Nephron progenitor cell (in vitro differentiated cells): ENCODE results near the gene RPIA.

Experiments used
- DNase-seq: peaks from one replicate; pipeline ENCODE4 v3.0.0; 2021
- H3K27ac Mint-ChIP-seq: 2 replicates; pipeline ENCODE4 v1.8.0; 2021; ENCODE audit warnings: mild to moderate bottlenecking, moderate library complexity, mixed read lengths
- H3K27me3 Mint-ChIP-seq: 2 replicates; pipeline ENCODE4 v1.8.0; 2021; ENCODE audit warnings: mild to moderate bottlenecking, low read depth, mixed read lengths; ENCODE audit not compliant: poor library complexity
- H3K36me3 Mint-ChIP-seq: 2 replicates; pipeline ENCODE4 v1.8.0; 2021; ENCODE audit warnings: low read depth, mixed read lengths
- H3K4me1 Mint-ChIP-seq: 2 replicates; pipeline ENCODE4 v1.8.0; 2021; ENCODE audit warnings: mixed read lengths
- H3K4me3 Mint-ChIP-seq: 2 replicates; pipeline ENCODE4 v1.8.0; 2021; ENCODE audit warnings: mild to moderate bottlenecking, moderate library complexity, mixed read lengths
- H3K9me3 Mint-ChIP-seq: 2 replicates; pipeline ENCODE4 v1.8.0; 2021; ENCODE audit warnings: mild to moderate bottlenecking, moderate library complexity, mixed read lengths
- CTCF ChIP-seq: fragments of 200-600 bp; sonication (generic); IDR thresholded peaks from 2 replicates; pipeline ENCODE4 v1.5.0; 2021; ENCODE audit warnings: antibody characterized with exemption

RPIA gene

DNA sequence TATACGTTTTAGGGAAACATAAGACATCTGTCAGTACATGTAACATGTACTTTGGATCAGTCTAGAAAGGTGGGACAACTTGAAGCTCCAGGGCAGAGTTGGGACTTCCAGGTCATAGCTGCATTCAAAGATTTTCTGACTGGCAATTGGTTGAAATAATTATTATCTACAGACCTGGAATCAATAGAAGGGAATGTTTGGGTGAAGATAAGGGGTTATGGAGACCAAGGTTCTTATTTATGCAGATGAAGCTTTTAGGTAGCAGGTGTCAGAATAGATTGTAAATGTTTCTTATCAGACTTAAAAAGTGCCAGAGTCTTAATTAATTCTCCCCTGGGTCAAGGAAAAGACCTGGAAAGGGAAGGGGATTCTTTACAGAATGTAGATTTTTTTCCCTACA is 19.8 kb downstream of the RPIA start:
- Mint-ChIP-seq H3K4me1 (no peaks in the 10 kb centered on the region), H3K9me3 (peaks cover 47% of the 10 kb centered on the region), H3K4me3 (no peak overlapping the region), H3K36me3 (peaks cover 81% of the 10 kb centered on the region), H3K27me3 (peaks cover 4% of the 10 kb centered on the region), H3K27ac (no peak overlapping the region)
- TF ChIP-seq CTCF, result no peak
- DNase-seq, result no peak

GRCh38 chr2:88711897-88712296 is 20.4 kb downstream of the RPIA start:
- no peak overlapping the region for H3K27ac Mint-ChIP-seq
- H3K4me3 Mint-ChIP-seq, result no peak overlapping the region
- no peak for TF ChIP-seq CTCF
- DNase-seq, result no peak
- H3K27me3 Mint-ChIP-seq, result peaks cover 4% of the 10 kb centered on the region
- peaks cover 50% of the 10 kb centered on the region for H3K9me3 Mint-ChIP-seq
- H3K36me3 Mint-ChIP-seq, result peaks cover 81% of the 10 kb centered on the region
- no peaks in the 10 kb centered on the region for H3K4me1 Mint-ChIP-seq

GRCh38 chr2:88713408-88713807 is 21.9 kb downstream of the RPIA start:
- DNase-seq, result no peak
- peaks cover 82% of the 10 kb centered on the region for H3K36me3 Mint-ChIP-seq
- no peak overlapping the region for H3K27ac Mint-ChIP-seq

DNA sequence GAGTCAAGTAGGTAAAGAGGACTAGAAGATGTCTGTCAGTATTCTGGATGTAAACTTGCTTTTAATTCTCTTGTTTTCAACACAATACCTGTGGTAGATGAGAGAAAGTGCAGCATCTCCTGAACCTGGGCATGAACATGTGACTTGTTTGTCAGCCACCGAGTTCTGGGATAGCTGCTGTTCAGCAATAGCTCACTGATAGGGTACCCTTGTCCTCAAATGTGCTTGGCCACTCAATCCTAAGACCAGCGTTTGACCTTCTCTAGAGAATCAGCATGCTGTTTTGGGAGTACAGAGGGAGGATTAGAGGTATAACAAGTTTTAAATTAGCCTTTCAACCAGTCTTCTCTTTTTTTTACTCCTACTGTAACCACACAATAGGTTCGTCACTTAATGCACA is 23.2 kb downstream of the RPIA start:
- Mint-ChIP-seq H3K27me3 (peaks cover 4% of the 10 kb centered on the region), H3K36me3 (peaks cover 83% of the 10 kb centered on the region), H3K4me3 (no peak overlapping the region), H3K9me3 (peaks cover 70% of the 10 kb centered on the region), H3K4me1 (no peaks in the 10 kb centered on the region), H3K27ac (no peak overlapping the region)
- no peak for TF ChIP-seq CTCF
- DNase-seq, result no peak

More at GRCh38 chr2:88713408-88713807, 21.9 kb downstream of the RPIA start:
- Mint-ChIP-seq H3K27me3 (peaks cover 4% of the 10 kb centered on the region), H3K4me3 (no peak overlapping the region), H3K4me1 (no peaks in the 10 kb centered on the region), H3K9me3 (peaks cover 65% of the 10 kb centered on the region)
- no peak for TF ChIP-seq CTCF

GRCh38 chr2:88720399-88720798 is 28.9 kb downstream of the RPIA start:
- H3K36me3 Mint-ChIP-seq, result peaks cover 87% of the 10 kb centered on the region
- H3K9me3 Mint-ChIP-seq, result peaks cover 75% of the 10 kb centered on the region

More at GRCh38 chr2:88720399-88720798, 28.9 kb downstream of the RPIA start:
- Mint-ChIP-seq H3K4me1 (peaks cover 21% of the 10 kb centered on the region), H3K27me3 (no peaks in the 10 kb centered on the region), H3K4me3 (no peak overlapping the region), H3K27ac (no peak overlapping the region)
- no peak for DNase-seq
- no peak for TF ChIP-seq CTCF
